HG03196 (cell line): Measurements from ENCODE around the gene TPI1.
"Not testable (repeated sequence)": the region's sequence is repeated elsewhere in the genome, so short reads cannot be mapped to it uniquely, and the experiment has no call there.

Source experiments
- ATAC-seq: cut with Tn5 transposase; IDR thresholded peaks from one replicate; pipeline ENCODE4 v1.9.1; 2021; ENCODE audit not compliant: unreplicated experiment

Gene TPI1

GRCh38 chr12:6890789-6891645, 23.7 kb downstream of the TPI1 start:
- ATAC-seq = peak; percentile 94

GRCh38 chr12:6891646-6892001, 24.3 kb downstream of the TPI1 start:
- peak; percentile 13 for ATAC-seq

GRCh38 chr12:6892683-6893082, 25.4 kb downstream of the TPI1 start:
- ATAC-seq = not testable (repeated sequence)

- no peak for ATAC-seq
Observed at GRCh38 chr12:6894321-6894720, 27.0 kb downstream of the TPI1 start.

- no peak for ATAC-seq
Observed at GRCh38 chr12:6896846-6897435, 29.6 kb downstream of the TPI1 start.

GRCh38 chr12:6899427-6899826, 32.1 kb downstream of the TPI1 start:
- ATAC-seq = no peak

- ATAC-seq = no peak
Observed at GRCh38 chr12:6899837-6900519, 32.6 kb downstream of the TPI1 start.

- ATAC-seq = no peak
Observed at GRCh38 chr12:6902448-6902847, 35.1 kb downstream of the TPI1 start.

GRCh38 chr12:6903722-6904121, 36.4 kb downstream of the TPI1 start:
- no peak for ATAC-seq

GRCh38 chr12:6904280-6905276, 37.2 kb downstream of the TPI1 start, which contains the start of gene LRRC23:
LRRC23 (plus strand) TSS chr12:6904822; CDS start chr12:6905634, 812 bp downstream.
- peak; percentile 88 for ATAC-seq

GRCh38 chr12:6905414-6906040, 38.2 kb downstream of the TPI1 start:
- ATAC-seq = no peak

- not testable (repeated sequence) for ATAC-seq
Observed at GRCh38 chr12:6908141-6908540, 40.8 kb downstream of the TPI1 start.

GRCh38 chr12:6909421-6910145, 42.3 kb downstream of the TPI1 start:
- ATAC-seq = no peak

GRCh38 chr12:6912164-6912935, 45.0 kb downstream of the TPI1 start:
- ATAC-seq = no peak

- peak; percentile 76 for ATAC-seq
Observed at GRCh38 chr12:6914246-6914946, 47.1 kb downstream of the TPI1 start, which contains the start of gene ENO2. ENO2 (plus strand) TSS chr12:6914580; CDS start chr12:6915833, 1,253 bp downstream.

GRCh38 chr12:6914947-6915788, 47.8 kb downstream of the TPI1 start:
- no peak for ATAC-seq

GRCh38 chr12:6915789-6916285, 48.5 kb downstream of the TPI1 start:
- ATAC-seq = no peak
